ENCODE data around the gene MEIKIN.

Gene MEIKIN

DNA sequence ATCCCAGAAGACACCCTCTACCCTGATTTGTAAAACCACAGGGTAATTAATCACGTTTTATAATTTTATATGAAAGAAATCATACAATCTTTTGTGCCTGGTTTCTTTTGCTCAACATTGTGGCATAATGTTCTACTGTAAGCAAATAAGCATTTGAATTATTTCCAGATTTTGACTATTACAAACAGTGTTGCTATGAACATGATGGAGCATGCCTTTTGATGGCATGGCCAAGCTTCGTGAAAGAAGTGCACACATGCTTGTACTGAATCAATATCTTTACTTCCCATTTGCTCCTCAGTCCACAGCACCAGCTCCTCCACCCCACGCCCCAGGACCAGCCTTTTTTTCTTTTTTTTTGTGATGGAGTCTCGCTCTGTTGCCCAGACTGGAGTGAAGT, 36.1 kb upstream of the MEIKIN start:
- peak; percentile 3 for DNase-seq (ENCODE audit: low read depth)
- TF ChIP-seq, protein P1, sequence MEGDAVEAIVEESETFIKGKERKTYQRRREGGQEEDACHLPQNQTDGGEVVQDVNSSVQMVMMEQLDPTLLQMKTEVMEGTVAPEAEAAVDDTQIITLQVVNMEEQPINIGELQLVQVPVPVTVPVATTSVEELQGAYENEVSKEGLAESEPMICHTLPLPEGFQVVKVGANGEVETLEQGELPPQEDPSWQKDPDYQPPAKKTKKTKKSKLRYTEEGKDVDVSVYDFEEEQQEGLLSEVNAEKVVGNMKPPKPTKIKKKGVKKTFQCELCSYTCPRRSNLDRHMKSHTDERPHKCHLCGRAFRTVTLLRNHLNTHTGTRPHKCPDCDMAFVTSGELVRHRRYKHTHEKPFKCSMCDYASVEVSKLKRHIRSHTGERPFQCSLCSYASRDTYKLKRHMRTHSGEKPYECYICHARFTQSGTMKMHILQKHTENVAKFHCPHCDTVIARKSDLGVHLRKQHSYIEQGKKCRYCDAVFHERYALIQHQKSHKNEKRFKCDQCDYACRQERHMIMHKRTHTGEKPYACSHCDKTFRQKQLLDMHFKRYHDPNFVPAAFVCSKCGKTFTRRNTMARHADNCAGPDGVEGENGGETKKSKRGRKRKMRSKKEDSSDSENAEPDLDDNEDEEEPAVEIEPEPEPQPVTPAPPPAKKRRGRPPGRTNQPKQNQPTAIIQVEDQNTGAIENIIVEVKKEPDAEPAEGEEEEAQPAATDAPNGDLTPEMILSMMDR (IDR thresholded peaks at IDR 0.05; ENCODE audit: control insufficient read depth, extremely low read depth, insufficient read depth), result no peak
- no peak overlapping the region for H3K4me3 ChIP-seq (ENCODE audit: low read depth, low read length)

GRCh38 chr5:131980696-131981095, 35.2 kb upstream of the MEIKIN start:
- H3K4me3 ChIP-seq (ENCODE audit: low read depth, low read length), result no peak overlapping the region
- TF ChIP-seq, protein P1 (IDR thresholded peaks at IDR 0.05; ENCODE audit: control insufficient read depth, extremely low read depth, insufficient read depth), result no peak
- DNase-seq (ENCODE audit: low read depth), result no peak

GRCh38 chr5:131979816-131980215, 34.4 kb upstream of the MEIKIN start:
- H3K4me3 ChIP-seq (ENCODE audit: low read depth, low read length), result no peak overlapping the region
- no peak for DNase-seq (ENCODE audit: low read depth)
- TF ChIP-seq, protein P1 (IDR thresholded peaks at IDR 0.05; ENCODE audit: control insufficient read depth, extremely low read depth, insufficient read depth), result no peak

DNA sequence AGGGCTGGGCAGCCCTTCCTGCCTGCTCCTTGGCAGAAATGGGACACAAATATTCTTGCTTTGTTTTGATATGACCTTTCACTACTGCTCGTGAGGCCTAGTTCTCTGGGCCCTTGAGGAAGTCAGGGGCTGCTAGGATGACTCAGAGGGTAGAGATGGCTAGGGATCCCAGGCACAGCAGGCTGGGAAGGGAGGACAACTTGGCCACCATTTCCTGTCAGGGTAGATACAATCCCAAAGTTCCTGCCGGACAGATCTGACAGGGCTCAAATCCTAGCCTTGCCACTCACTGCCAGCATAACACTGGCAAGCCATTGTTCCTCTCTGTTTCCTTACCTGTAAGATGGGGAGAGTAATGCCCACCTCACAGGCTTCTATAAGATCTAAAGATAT, 31.7 kb upstream of the MEIKIN start:
- H3K4me3 ChIP-seq (ENCODE audit: low read depth, low read length), result no peak overlapping the region
- TF ChIP-seq, protein P1 (IDR thresholded peaks at IDR 0.05; ENCODE audit: control insufficient read depth, extremely low read depth, insufficient read depth), result no peak
- no peak for DNase-seq (ENCODE audit: low read depth)

DNA sequence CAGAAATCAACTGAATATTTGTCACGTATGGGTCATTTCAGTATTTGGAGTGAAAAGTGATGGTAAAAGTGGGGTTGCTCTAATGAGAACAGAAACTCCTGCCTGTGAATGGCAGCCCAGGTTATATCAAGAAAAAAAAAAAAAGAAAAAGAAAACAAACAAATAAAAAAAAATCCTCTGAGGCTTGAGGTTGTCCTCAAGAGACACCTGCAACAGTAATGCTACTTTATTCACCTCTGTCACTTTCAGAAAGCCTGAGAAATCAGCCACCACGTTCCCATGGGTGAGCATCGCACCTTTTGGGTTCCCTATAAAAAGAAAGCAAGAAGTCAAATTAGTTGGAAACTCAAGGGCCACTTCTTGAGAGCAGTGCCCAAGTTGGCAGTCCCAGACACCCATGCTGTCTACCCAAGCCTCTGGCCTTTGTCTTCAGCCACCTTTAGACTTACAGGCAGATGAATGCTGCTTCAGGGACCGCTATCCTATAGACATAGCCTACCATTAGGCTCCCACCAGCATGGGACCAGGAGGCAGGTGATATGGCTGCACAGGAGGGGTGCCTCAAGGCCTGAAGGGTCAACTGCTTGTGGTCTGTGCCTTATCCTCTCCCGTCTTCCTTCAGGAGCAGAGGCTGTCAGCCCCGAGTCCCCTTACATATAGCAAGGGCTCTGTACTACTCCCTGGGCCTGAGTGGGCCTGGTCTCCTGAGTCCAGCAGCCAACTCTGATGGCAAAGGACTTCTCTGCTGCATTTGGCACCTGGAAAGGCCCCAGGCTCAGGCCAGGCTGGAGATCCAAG, 31.1 kb upstream of the MEIKIN start:
- no peak for DNase-seq (ENCODE audit: low read depth)
- TF ChIP-seq, protein P1 (IDR thresholded peaks at IDR 0.05; ENCODE audit: control insufficient read depth, extremely low read depth, insufficient read depth), result no peak
- no peak overlapping the region for H3K4me3 ChIP-seq (ENCODE audit: low read depth, low read length)

GRCh38 chr5:131974956-131975726, 29.7 kb upstream of the MEIKIN start:
- H3K4me3 ChIP-seq (ENCODE audit: low read depth, low read length), result no peak overlapping the region

More at GRCh38 chr5:131974956-131975726, 29.7 kb upstream of the MEIKIN start:
- no peak for DNase-seq (ENCODE audit: low read depth)
- TF ChIP-seq, protein P1 (IDR thresholded peaks at IDR 0.05; ENCODE audit: control insufficient read depth, extremely low read depth, insufficient read depth), result no peak
